H1 (cell line): ENCODE data around the gene INAFM2. TPM values are rescaled to one million over a fixed set of nuclear protein-coding genes. Genes with fewer than 3 reads are reported as not detected.

ENCODE experiments used
- CTCF ChIA-PET: fragments of 300-600 bp; sonication (Branson Sonifier 250); formaldehyde crosslinking; loops from one replicate; lab custom pipeline; 2021; ENCODE audit not compliant: partially characterized antibody; lab: Charles Lee
- POLR2A ChIA-PET: fragments of 300-600 bp; sonication (Branson Sonifier 250); formaldehyde crosslinking; loops from one replicate; lab custom pipeline; 2021; ENCODE audit warnings: inconsistent platforms; ENCODE audit not compliant: partially characterized antibody; lab: Charles Lee
- DNase-seq, 2 experiments: peaks; one replicate each; pipeline versions ENCODE4 v3.0.0 to v3.0.0-alpha.2; 2010 to 2022; ENCODE audit warnings: low spot score in 2 of 2, low read depth in 1 of 2, mixed read lengths in 1 of 2
- FAIRE-seq: peaks from 2 replicates; lab custom pipeline; 2011; peaks lifted over from hg19 to GRCh38; lab: Jason Lieb, UNC
- H2AFZ ChIP-seq: 2 replicates; pipeline ENCODE4 v1.8.1; 2012; ENCODE audit warnings: low read length, inconsistent platforms
- H2AK5ac ChIP-seq: 2 replicates; pipeline ENCODE4 v1.6.1; 2013; ENCODE audit warnings: low read depth, low read length
- H2BK120ac ChIP-seq: replicated peaks from 2 replicates; pipeline ENCODE3; 2013; ENCODE audit warnings: low read depth, low read length, inconsistent platforms
- H2BK12ac ChIP-seq: 2 replicates; pipeline ENCODE4 v1.6.1; 2013; ENCODE audit warnings: low read depth, low read length
- H2BK15ac ChIP-seq: 2 replicates; pipeline ENCODE4 v1.6.1; 2013; ENCODE audit warnings: low read length
- H2BK20ac ChIP-seq: 2 replicates; pipeline ENCODE4 v1.6.1; 2013; ENCODE audit warnings: low read length
- H2BK5ac ChIP-seq: 2 replicates; pipeline ENCODE4 v1.6.1; 2013; ENCODE audit warnings: low read depth, low read length
- H3K14ac ChIP-seq: 2 replicates; pipeline ENCODE4 v1.6.1; 2013; ENCODE audit warnings: inconsistent platforms; ENCODE audit not compliant: insufficient read length
- H3K18ac ChIP-seq: 2 replicates; pipeline ENCODE4 v1.6.1; 2013; ENCODE audit warnings: low read length; ENCODE audit errors: extremely low read depth
- H3K23ac ChIP-seq: 2 replicates; pipeline ENCODE4 v1.6.1; 2013; ENCODE audit warnings: inconsistent platforms; ENCODE audit not compliant: insufficient read length
- H3K23me2 ChIP-seq: 2 replicates; pipeline ENCODE4 v1.6.1; 2013; ENCODE audit warnings: low read depth, low read length
- H3K27ac ChIP-seq: 2 replicates; pipeline ENCODE4 v1.6.1; 2011; ENCODE audit warnings: low read depth, low read length, inconsistent platforms
- H3K27me3 ChIP-seq, 4 experiments: replicated peaks in 1 of 4; 1 replicate in 1 of 4; 2 replicates in 3 of 4; pipeline versions ENCODE4 v1.6.1 to v1.8.1; 2011 to 2013; ENCODE audit warnings: low read length in 3 of 4, mild to moderate bottlenecking in 3 of 4, inconsistent platforms in 2 of 4, mixed read lengths in 2 of 4, moderate library complexity in 1 of 4; ENCODE audit not compliant: control insufficient read depth in 3 of 4, insufficient read depth in 3 of 4; ENCODE audit errors: extremely low read depth in 1 of 4
- H3K36me3 ChIP-seq, 4 experiments: 2 replicates each; pipeline versions ENCODE4 v1.6.1 to v1.8.1; 2011 to 2013; ENCODE audit warnings: mild to moderate bottlenecking in 4 of 4, low read length in 3 of 4, moderate library complexity in 2 of 4, control low read depth in 1 of 4, inconsistent platforms in 1 of 4; ENCODE audit not compliant: insufficient read depth in 4 of 4, control insufficient read depth in 2 of 4
- H3K4ac ChIP-seq: replicated peaks from 2 replicates; pipeline ENCODE3; 2013; ENCODE audit warnings: low read length, low read depth, mixed read lengths, inconsistent platforms; ENCODE audit not compliant: insufficient read length
- H3K4me1 ChIP-seq, 4 experiments: replicated peaks in 1 of 4; 1 replicate in 1 of 4; 2 replicates in 3 of 4; pipeline versions ENCODE4 v1.6.1 to v1.8.1; 2011 to 2013; ENCODE audit warnings: low read length in 3 of 4, inconsistent platforms in 2 of 4, mixed read lengths in 1 of 4; ENCODE audit not compliant: insufficient read depth in 4 of 4, control insufficient read depth in 3 of 4
- H3K4me2 ChIP-seq, 2 experiments: 2 replicates each; pipeline versions ENCODE4 v1.6.1 to v1.8.1; 2011 to 2013; ENCODE audit warnings: low read depth in 2 of 2, low read length in 2 of 2, control low read depth in 1 of 2, inconsistent platforms in 1 of 2, mild to moderate bottlenecking in 1 of 2; ENCODE audit not compliant: insufficient read depth in 1 of 2
- H3K4me3 ChIP-seq, 4 experiments: fragments of 200-600, 300-600 bp in 1 of 4; sonication (generic), shearing (Covaris generic), sonication (Bioruptor Twin) in 1 of 4; 2 replicates each; pipeline versions ENCODE4 v1.5.1 to v1.8.1; 2011 to 2016; ENCODE audit warnings: low read length in 4 of 4, low read depth in 3 of 4, control low read depth in 2 of 4, inconsistent platforms in 2 of 4, mild to moderate bottlenecking in 2 of 4, mixed read lengths in 1 of 4, moderate library complexity in 1 of 4; ENCODE audit not compliant: insufficient read depth in 2 of 4; ENCODE audit errors: extremely low read depth in 1 of 4
- H3K56ac ChIP-seq: replicated peaks from 2 replicates; pipeline ENCODE3; 2013; ENCODE audit warnings: low read depth, mild to moderate bottlenecking, mixed read lengths, low read length, inconsistent platforms; ENCODE audit not compliant: insufficient read length
- H3K79me1 ChIP-seq: 2 replicates; pipeline ENCODE4 v1.6.1; 2013; ENCODE audit warnings: low read depth, low read length, control low read depth
- H3K79me2 ChIP-seq, 2 experiments: 2 replicates each; pipeline versions ENCODE4 v1.6.1 to v1.8.1; 2012 to 2013; ENCODE audit warnings: low read length in 2 of 2, mild to moderate bottlenecking in 2 of 2, inconsistent platforms in 1 of 2; ENCODE audit not compliant: insufficient read depth in 2 of 2, control insufficient read depth in 1 of 2
- H3K9ac ChIP-seq, 4 experiments: replicated peaks in 1 of 4; 1 replicate in 1 of 4; 2 replicates in 3 of 4; pipeline versions ENCODE4 v1.6.1 to v1.8.1; 2011 to 2013; ENCODE audit warnings: low read depth in 3 of 4, low read length in 3 of 4, control low read depth in 2 of 4, mild to moderate bottlenecking in 2 of 4, moderate library complexity in 2 of 4, inconsistent platforms in 1 of 4; ENCODE audit errors: extremely low read depth in 1 of 4
- H3K9me3 ChIP-seq, 2 experiments: 2 replicates each; pipeline versions ENCODE4 v1.6.1 to v1.8.1; 2012 to 2013; ENCODE audit warnings: mild to moderate bottlenecking in 2 of 2, moderate library complexity in 2 of 2, control low read depth in 1 of 2, inconsistent platforms in 1 of 2, low read depth in 1 of 2, low read length in 1 of 2, mixed read lengths in 1 of 2; ENCODE audit not compliant: insufficient read depth in 2 of 2
- H4K20me1 ChIP-seq, 2 experiments: replicated peaks in 1 of 2; 2 replicates each; pipeline versions ENCODE3 to v1.8.1; 2011 to 2013; ENCODE audit warnings: inconsistent platforms in 2 of 2, low read length in 2 of 2, mild to moderate bottlenecking in 1 of 2; ENCODE audit not compliant: insufficient read depth in 2 of 2, control insufficient read depth in 1 of 2
- H4K5ac ChIP-seq: 2 replicates; pipeline ENCODE4 v1.6.1; 2013; ENCODE audit warnings: low read length, low read depth, mixed read lengths, inconsistent platforms; ENCODE audit not compliant: insufficient read length
- H4K8ac ChIP-seq: 2 replicates; pipeline ENCODE4 v1.8.0; 2013; ENCODE audit warnings: mild to moderate bottlenecking, moderate library complexity, low read length, inconsistent platforms; ENCODE audit not compliant: insufficient read depth; ENCODE audit errors: extremely low read depth
- H4K91ac ChIP-seq: replicated peaks from 2 replicates; pipeline ENCODE3; 2013; ENCODE audit warnings: low read length, mixed read lengths, inconsistent platforms; ENCODE audit not compliant: insufficient read length
- CHD1 ChIP-seq: IDR thresholded peaks from 2 replicates; pipeline ENCODE4 v1.6.1; 2012; ENCODE audit warnings: low read depth, low read length, improper control_type of control experiment
- JUN ChIP-seq: IDR thresholded peaks from 2 replicates; pipeline ENCODE4 v1.6.1; 2011; ENCODE audit warnings: low read depth, mild to moderate bottlenecking, improper control_type of control experiment, low read length
- KDM5A ChIP-seq: fragments of 200-600 bp; IDR thresholded peaks from 2 replicates; pipeline ENCODE4 v1.7.1; 2012; ENCODE audit warnings: mild to moderate bottlenecking, low read length, inconsistent platforms, mixed read lengths
- NANOG ChIP-seq: IDR thresholded peaks from 2 replicates; pipeline ENCODE4 v1.6.1; 2011; ENCODE audit warnings: low read length, low read depth, mild to moderate bottlenecking, inconsistent platforms; ENCODE audit not compliant: insufficient read depth, poor library complexity, severe bottlenecking
- SP2 ChIP-seq: IDR thresholded peaks from 2 replicates; pipeline ENCODE4 v1.6.1; 2012; ENCODE audit warnings: mild to moderate bottlenecking, low read length, inconsistent platforms
- YY1 ChIP-seq: IDR thresholded peaks from 2 replicates; pipeline ENCODE4 v1.6.1; 2011; ENCODE audit warnings: low read depth, mild to moderate bottlenecking, low read length
- WGBS, 2 experiments: shearing (Covaris generic) in 1 of 2; methylation state at CpG; one replicate each; pipeline versions ENCODE4 v1.1.6 to v1.1.7; 2013 to 2015; ENCODE audit warnings: low lambda C conversion rate in 2 of 2, mixed read lengths in 2 of 2, inconsistent platforms in 1 of 2, low coverage in 1 of 2, missing lambda C conversion rate in 1 of 2; ENCODE audit not compliant: insufficient replicate concordance in 2 of 2, insufficient coverage in 1 of 2, insufficient read length in 1 of 2; ENCODE audit errors: extremely low coverage in 1 of 2, missing lambda C conversion rate in 1 of 2; 5-methylcytosine and 5-hydroxymethylcytosine counted together
- polyA plus RNA-seq, 7 experiments: library from polyadenylated mRNA; depleted of rRNA in 3 of 7; stranded (reverse) in 5 of 7; unstranded in 2 of 7; fragments of >200 nt in 5 of 7; fragments of 200-250 nt in 2 of 7; gene quantifications; 1 replicate in 5 of 7; 2 replicates in 1 of 7; 4 replicates in 1 of 7; pipeline versions ENCODE4 v1.2.1 to v1.2.3, GENCODE V29; 2011 to 2013; ENCODE audit warnings: missing spikeins in 2 of 7, mixed read lengths in 2 of 7
- total RNA-seq: library from RNA; stranded (reverse); fragmentation: NEBNext Ultra II Directional; extraction: Animal tissue kit (Norgen Biotek cat#: 25700); gene quantifications from 2 replicates; pipeline ENCODE4 v1.2.1, GENCODE V29; 2021
- TF ChIP-seq, protein P1 (sequence below): IDR thresholded peaks from 2 replicates; pipeline ENCODE4 v1.6.1; 2012; ENCODE audit warnings: low read length, inconsistent platforms
- TF ChIP-seq, protein P2 (sequence below), 3 experiments: IDR thresholded peaks; 1 replicate in 2 of 3; 2 replicates in 1 of 3; pipeline versions ENCODE4 v1.5.1 to v1.6.1; 2011; ENCODE audit warnings: low read length in 3 of 3, mild to moderate bottlenecking in 3 of 3, inconsistent platforms in 2 of 3, low read depth in 1 of 3, moderate library complexity in 1 of 3; ENCODE audit not compliant: insufficient read depth in 1 of 3; ENCODE audit errors: control extremely low read depth in 1 of 3

The INAFM2 gene
- total and polyA plus RNA-seq, 2 of the 8 experiments (the other 6 are each of a cell fraction or from before 2014, with no cell fraction given) = 15.3 to 35.1 TPM

DNA sequence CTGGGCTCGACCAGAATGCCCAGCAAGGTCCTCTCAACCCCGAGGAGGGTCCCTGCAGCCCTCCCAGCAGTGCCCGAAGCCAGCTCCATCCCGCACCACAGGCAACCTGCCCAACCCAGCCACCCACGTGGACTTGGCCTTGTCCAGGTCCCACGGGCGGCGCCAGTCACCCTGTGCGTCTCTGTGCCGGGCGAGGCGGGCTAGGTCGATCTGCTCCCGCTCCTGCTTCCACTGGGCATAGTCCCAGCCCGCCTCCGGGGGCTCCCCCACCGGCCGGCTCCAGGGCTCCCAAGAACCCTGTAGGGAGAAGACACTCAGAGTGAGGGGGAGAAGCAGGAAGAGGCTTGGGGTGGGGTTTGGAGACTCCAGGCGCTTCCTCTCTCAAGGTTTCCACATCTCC lies 14.1 kb downstream of the INAFM2 start:
- Histone ChIP-seq H4K5ac (no peak overlapping the region), H3K23me2 (no peaks in the 10 kb centered on the region; the same call in 1 of the 2 replicates), H3K9me3 (no peaks in the 10 kb centered on the region), H3K23ac (no peak overlapping the region), H2BK15ac (0 out of 2 replicates have a peak overlapping the region, but pooled peaks have one; percentile 77), H3K27me3 (peaks cover 0 to 4% (median under 1%) of the 10 kb centered on the region in 4 experiments; a peak in 1 of 7 replicates), H3K4me1 (peaks cover 0 to 44% (median 28%) of the 10 kb centered on the region in 4 experiments; a peak in 6 of 7 replicates), H2BK20ac (no peak overlapping the region), H2AFZ (no peak overlapping the region), H3K4me3 (no peak overlapping the region), H3K36me3 (no peaks in the 10 kb centered on the region), H3K9ac (no peak overlapping the region), H2BK120ac (no peak overlapping the region), H3K4me2 (0 out of 4 replicates have a peak overlapping the region, but pooled peaks of 1 of the 2 experiments have one; percentile 0), H4K91ac (no peak overlapping the region), H2BK12ac (no peak overlapping the region; the same call in 1 of the 2 replicates), H3K79me1 (no peaks in the 10 kb centered on the region), H4K20me1 (no peaks in the 10 kb centered on the region), H3K56ac (no peak overlapping the region), H3K27ac (no peak overlapping the region), H3K79me2 (no peaks in the 10 kb centered on the region), H4K8ac (no peak overlapping the region), H3K14ac (no peak overlapping the region), H3K4ac (no peak overlapping the region), H2BK5ac (no peak overlapping the region; the same call in 1 of the 2 replicates), H2AK5ac (no peak overlapping the region), H3K18ac (no peak overlapping the region)
- DNase-seq = no peak
- ChIA-PET POLR2A (interaction anchor here (0.5 to 8.1 kb wide), 10 partner anchors 11 to 90 kb away, joined by 3 to 66 read pairs (median 6); partner anchors contain the start of gene INAFM2), CTCF (interaction anchor here (0.6 to 27.4 kb wide), 36 partner anchors 10 to 549 kb away, joined by 3 to 584 read pairs (median 4); partner anchors contain the start of genes ANKRD63, BAHD1, DISP2 and INAFM2)
- no peak for FAIRE-seq
- WGBS, 2 experiments = 73% methylated on average over 19 of the region's 19 CpGs; no CpG with 5 or more reads in 1 of the 2 experiments
- no peak for TF ChIP-seq KDM5A
- TF ChIP-seq YY1 = no peak
- TF ChIP-seq CHD1 = no peak
- TF ChIP-seq SP2 = no peak
- TF ChIP-seq, protein P1, sequence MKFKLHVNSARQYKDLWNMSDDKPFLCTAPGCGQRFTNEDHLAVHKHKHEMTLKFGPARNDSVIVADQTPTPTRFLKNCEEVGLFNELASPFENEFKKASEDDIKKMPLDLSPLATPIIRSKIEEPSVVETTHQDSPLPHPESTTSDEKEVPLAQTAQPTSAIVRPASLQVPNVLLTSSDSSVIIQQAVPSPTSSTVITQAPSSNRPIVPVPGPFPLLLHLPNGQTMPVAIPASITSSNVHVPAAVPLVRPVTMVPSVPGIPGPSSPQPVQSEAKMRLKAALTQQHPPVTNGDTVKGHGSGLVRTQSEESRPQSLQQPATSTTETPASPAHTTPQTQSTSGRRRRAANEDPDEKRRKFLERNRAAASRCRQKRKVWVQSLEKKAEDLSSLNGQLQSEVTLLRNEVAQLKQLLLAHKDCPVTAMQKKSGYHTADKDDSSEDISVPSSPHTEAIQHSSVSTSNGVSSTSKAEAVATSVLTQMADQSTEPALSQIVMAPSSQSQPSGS = no peak
- TF ChIP-seq, protein P2, sequence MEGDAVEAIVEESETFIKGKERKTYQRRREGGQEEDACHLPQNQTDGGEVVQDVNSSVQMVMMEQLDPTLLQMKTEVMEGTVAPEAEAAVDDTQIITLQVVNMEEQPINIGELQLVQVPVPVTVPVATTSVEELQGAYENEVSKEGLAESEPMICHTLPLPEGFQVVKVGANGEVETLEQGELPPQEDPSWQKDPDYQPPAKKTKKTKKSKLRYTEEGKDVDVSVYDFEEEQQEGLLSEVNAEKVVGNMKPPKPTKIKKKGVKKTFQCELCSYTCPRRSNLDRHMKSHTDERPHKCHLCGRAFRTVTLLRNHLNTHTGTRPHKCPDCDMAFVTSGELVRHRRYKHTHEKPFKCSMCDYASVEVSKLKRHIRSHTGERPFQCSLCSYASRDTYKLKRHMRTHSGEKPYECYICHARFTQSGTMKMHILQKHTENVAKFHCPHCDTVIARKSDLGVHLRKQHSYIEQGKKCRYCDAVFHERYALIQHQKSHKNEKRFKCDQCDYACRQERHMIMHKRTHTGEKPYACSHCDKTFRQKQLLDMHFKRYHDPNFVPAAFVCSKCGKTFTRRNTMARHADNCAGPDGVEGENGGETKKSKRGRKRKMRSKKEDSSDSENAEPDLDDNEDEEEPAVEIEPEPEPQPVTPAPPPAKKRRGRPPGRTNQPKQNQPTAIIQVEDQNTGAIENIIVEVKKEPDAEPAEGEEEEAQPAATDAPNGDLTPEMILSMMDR (IDR thresholded peaks at IDR 0.05; ENCODE audit: control extremely low read depth in 1 of 3, insufficient read depth in 1 of 3, low read depth in 1 of 3, low read length in 3 of 3) = no peak
- TF ChIP-seq JUN = no peak
- TF ChIP-seq NANOG = no peak
